GM12878 (cell line): Measurements from ENCODE around the gene LIX1L. TPM values are rescaled to one million over a fixed set of nuclear protein-coding genes. Genes with fewer than 3 reads are reported as not detected.

Source experiments
- CHD1 ChIP-seq: IDR thresholded peaks from 2 replicates; pipeline ENCODE4 v1.6.1; 2012; ENCODE audit warnings: low read depth, low read length, improper control_type of control experiment
- DPF2 ChIP-seq: fragments of 450-650 bp; IDR thresholded peaks from 2 replicates; pipeline ENCODE4 v1.6.1; 2017; ENCODE audit warnings: mild to moderate bottlenecking
- EED ChIP-seq: sonication (generic); IDR thresholded peaks from 2 replicates; pipeline ENCODE4 v1.6.1; 2016; ENCODE audit warnings: antibody characterized with exemption, low read depth
- FOXM1 ChIP-seq: IDR thresholded peaks from 2 replicates; pipeline ENCODE4 v1.6.1; 2012; ENCODE audit warnings: low read depth, mild to moderate bottlenecking, inconsistent platforms, low read length, moderate library complexity
- HCFC1 ChIP-seq: fragments of 150-350 bp; IDR thresholded peaks from 2 replicates; pipeline ENCODE4 v1.6.1; 2014; ENCODE audit warnings: low read length
- IRF4 ChIP-seq: IDR thresholded peaks from 2 replicates; pipeline ENCODE4 v1.6.1; 2011; ENCODE audit warnings: low read depth, low read length
- JUND ChIP-seq: IDR thresholded peaks from 2 replicates; pipeline ENCODE4 v1.6.1; 2012; ENCODE audit warnings: low read depth, mild to moderate bottlenecking, low read length, improper control_type of control experiment, moderate library complexity
- KAT2A ChIP-seq: conservative IDR thresholded peaks from 2 replicates; pipeline ENCODE4 v1.6.1; 2011; ENCODE audit warnings: low read depth, low read length; ENCODE audit not compliant: control insufficient read depth
- MEF2A ChIP-seq: IDR thresholded peaks from 2 replicates; pipeline ENCODE4 v1.6.1; 2011; ENCODE audit warnings: low read depth, mild to moderate bottlenecking, low read length, moderate library complexity; ENCODE audit not compliant: insufficient read depth
- MXI1 ChIP-seq: fragments of 150-350 bp; IDR thresholded peaks from 2 replicates; pipeline ENCODE4 v1.6.1; 2011; ENCODE audit warnings: low read depth, mild to moderate bottlenecking, inconsistent platforms, low read length, improper control_type of control experiment
- NR2C1 ChIP-seq: fragments of 450-650 bp; IDR thresholded peaks from 2 replicates; pipeline ENCODE4 v1.6.1; 2017; ENCODE audit warnings: antibody characterized with exemption, mild to moderate bottlenecking, moderate library complexity
- PAX8 ChIP-seq: fragments of 450-650 bp; IDR thresholded peaks from 2 replicates; pipeline ENCODE4 v1.6.1; 2017; ENCODE audit warnings: mild to moderate bottlenecking, moderate library complexity
- PBX3 ChIP-seq: IDR thresholded peaks from 2 replicates; pipeline ENCODE4 v1.6.1; 2011; ENCODE audit warnings: mild to moderate bottlenecking, low read depth, low read length, moderate library complexity; ENCODE audit not compliant: insufficient replicate concordance
- RUNX3 ChIP-seq: IDR thresholded peaks from 2 replicates; pipeline ENCODE4 v1.6.1; 2012; ENCODE audit warnings: low read length, inconsistent platforms
- SPI1 ChIP-seq: IDR thresholded peaks from 2 replicates; pipeline ENCODE4 v1.6.1; 2011; ENCODE audit warnings: low read depth, mild to moderate bottlenecking, low read length, moderate library complexity, borderline replicate concordance; ENCODE audit not compliant: insufficient read depth
- YBX1 ChIP-seq: fragments of 450-650 bp; IDR thresholded peaks from 2 replicates; pipeline ENCODE4 v1.6.1; 2016; ENCODE audit warnings: antibody characterized with exemption
- YY1 ChIP-seq: IDR thresholded peaks from 2 replicates; pipeline ENCODE4 v1.6.1; 2011; ENCODE audit warnings: low read depth, mild to moderate bottlenecking, low read length
- ZBED1 ChIP-seq: IDR thresholded peaks from 2 replicates; pipeline ENCODE4 v1.6.1; 2016; ENCODE audit warnings: borderline replicate concordance
- ZBTB40 ChIP-seq: fragments of 450-650 bp; IDR thresholded peaks from 2 replicates; pipeline ENCODE4 v1.6.1; 2016; ENCODE audit warnings: mild to moderate bottlenecking, moderate library complexity, borderline replicate concordance
- ZNF217 ChIP-seq: fragments of 450-650 bp; IDR thresholded peaks from 2 replicates; pipeline ENCODE4 v1.6.1; 2017; ENCODE audit warnings: antibody characterized with exemption, mild to moderate bottlenecking
- polyA plus RNA-seq, 11 experiments: library from polyadenylated mRNA; depleted of rRNA in 4 of 11; unstranded in 6 of 11; stranded (reverse) in 5 of 11; fragments of >200 nt; fragmentation: Nextera tagmentation in 4 of 11; fragmentation: Illumina TruSeq in 1 of 11; extraction: Ambion mirVana in 4 of 11; extraction: Trizol in 1 of 11; gene quantifications; 1 replicate in 1 of 11; 2 replicates in 10 of 11; pipeline versions ENCODE4 v1.2.1 to v1.2.3, GENCODE V29; 2011 to 2016; ENCODE audit warnings: inconsistent platforms in 2 of 11, missing spikeins in 2 of 11, low read depth in 1 of 11
- total RNA-seq, 4 experiments: library from RNA; depleted of rRNA in 3 of 4; stranded (reverse); fragments of >200 nt in 3 of 4; fragmentation: Illumina TruSeq in 1 of 4; extraction: Trizol in 1 of 4; gene quantifications; 2 replicates each; pipeline versions ENCODE4 v1.2.1 to v1.2.3, GENCODE V29; 2013 to 2021
- TF ChIP-seq, protein P1 (sequence below): IDR thresholded peaks from 2 replicates; pipeline ENCODE4 v1.6.1; 2011; ENCODE audit warnings: low read depth, mild to moderate bottlenecking, low read length, moderate library complexity, borderline replicate concordance; ENCODE audit errors: extremely low read depth
- TF ChIP-seq, protein P2 (sequence below): IDR thresholded peaks from 2 replicates; pipeline ENCODE4 v1.6.1; 2012; ENCODE audit warnings: low read depth, low read length, improper control_type of control experiment
- TF ChIP-seq, protein P3 (sequence below): fragments of 450-650 bp; IDR thresholded peaks from 2 replicates; pipeline ENCODE4 v1.6.1; 2017; ENCODE audit warnings: mild to moderate bottlenecking, low read depth, inconsistent platforms; ENCODE audit not compliant: poor library complexity, severe bottlenecking

The LIX1L gene
- total and polyA plus RNA-seq, 10 of the 15 experiments (the other 5 are each of a cell fraction or from before 2014, with no cell fraction given): 5.5 to 48.2 (median 15.3) TPM

DNA sequence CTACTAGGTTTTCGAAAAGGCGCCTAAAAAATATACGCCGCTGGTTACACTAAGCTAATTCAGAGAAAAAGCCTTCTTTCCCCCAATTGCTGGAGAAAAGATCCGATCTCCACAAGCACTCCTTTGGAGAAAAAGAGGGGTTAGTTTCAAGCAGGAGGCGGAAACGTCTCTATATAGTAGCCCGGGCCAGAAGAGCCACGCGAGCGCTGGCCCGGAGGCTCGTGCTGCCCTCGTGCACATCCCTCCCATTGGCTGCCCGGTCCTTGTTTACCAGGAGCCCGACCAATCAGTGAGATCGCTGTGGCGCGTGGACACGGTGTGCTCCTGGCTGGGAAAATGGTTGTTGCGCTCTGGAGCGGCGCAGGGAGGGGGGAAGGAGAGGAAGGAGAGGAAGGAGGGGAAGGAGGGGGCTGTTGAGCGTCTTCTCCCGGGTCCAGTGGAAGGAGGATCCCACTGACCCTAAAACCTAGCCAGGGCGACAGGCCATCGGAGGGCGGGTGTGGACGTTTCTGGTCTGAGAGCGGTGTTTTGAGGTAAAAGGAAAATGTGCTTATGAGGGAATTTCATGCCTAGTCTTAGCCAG is 38.7 kb upstream of the LIX1L start, which contains the start of gene TXNIP (continued):
- TF ChIP-seq, protein P1, sequence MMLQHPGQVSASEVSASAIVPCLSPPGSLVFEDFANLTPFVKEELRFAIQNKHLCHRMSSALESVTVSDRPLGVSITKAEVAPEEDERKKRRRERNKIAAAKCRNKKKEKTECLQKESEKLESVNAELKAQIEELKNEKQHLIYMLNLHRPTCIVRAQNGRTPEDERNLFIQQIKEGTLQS: no peak
- no peak for TF ChIP-seq DPF2
- TF ChIP-seq IRF4: 0 out of 2 replicates have a peak, but pooled peaks have one; percentile 29
- peak; percentile 93 for TF ChIP-seq EED
- TF ChIP-seq PBX3: no peak
- 0 out of 2 replicates have a peak, but pooled peaks have one; percentile 6 for TF ChIP-seq ZBTB40
- peak; percentile 93 for TF ChIP-seq ZBED1
- TF ChIP-seq PAX8: no peak
- no peak for TF ChIP-seq NR2C1
- TF ChIP-seq MXI1: peak; percentile 94
- no peak for TF ChIP-seq HCFC1
- peak; percentile 90 for TF ChIP-seq YY1
- TF ChIP-seq, protein P2, sequence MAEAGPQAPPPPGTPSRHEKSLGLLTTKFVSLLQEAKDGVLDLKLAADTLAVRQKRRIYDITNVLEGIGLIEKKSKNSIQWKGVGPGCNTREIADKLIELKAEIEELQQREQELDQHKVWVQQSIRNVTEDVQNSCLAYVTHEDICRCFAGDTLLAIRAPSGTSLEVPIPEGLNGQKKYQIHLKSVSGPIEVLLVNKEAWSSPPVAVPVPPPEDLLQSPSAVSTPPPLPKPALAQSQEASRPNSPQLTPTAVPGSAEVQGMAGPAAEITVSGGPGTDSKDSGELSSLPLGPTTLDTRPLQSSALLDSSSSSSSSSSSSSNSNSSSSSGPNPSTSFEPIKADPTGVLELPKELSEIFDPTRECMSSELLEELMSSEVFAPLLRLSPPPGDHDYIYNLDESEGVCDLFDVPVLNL: no peak
- no peak for TF ChIP-seq YBX1
- TF ChIP-seq ZNF217: no peak
- peak; percentile 81; the same call in 1 of the 2 replicates for TF ChIP-seq FOXM1
- TF ChIP-seq KAT2A: no peak
- peak; percentile 68; the same call in 1 of the 2 replicates for TF ChIP-seq RUNX3
- 0 out of 2 replicates have a peak, but pooled peaks have one; percentile 27 for TF ChIP-seq JUND
- peak; percentile 65; the same call in 1 of the 2 replicates for TF ChIP-seq CHD1
- no peak for TF ChIP-seq SPI1
- TF ChIP-seq, protein P3, sequence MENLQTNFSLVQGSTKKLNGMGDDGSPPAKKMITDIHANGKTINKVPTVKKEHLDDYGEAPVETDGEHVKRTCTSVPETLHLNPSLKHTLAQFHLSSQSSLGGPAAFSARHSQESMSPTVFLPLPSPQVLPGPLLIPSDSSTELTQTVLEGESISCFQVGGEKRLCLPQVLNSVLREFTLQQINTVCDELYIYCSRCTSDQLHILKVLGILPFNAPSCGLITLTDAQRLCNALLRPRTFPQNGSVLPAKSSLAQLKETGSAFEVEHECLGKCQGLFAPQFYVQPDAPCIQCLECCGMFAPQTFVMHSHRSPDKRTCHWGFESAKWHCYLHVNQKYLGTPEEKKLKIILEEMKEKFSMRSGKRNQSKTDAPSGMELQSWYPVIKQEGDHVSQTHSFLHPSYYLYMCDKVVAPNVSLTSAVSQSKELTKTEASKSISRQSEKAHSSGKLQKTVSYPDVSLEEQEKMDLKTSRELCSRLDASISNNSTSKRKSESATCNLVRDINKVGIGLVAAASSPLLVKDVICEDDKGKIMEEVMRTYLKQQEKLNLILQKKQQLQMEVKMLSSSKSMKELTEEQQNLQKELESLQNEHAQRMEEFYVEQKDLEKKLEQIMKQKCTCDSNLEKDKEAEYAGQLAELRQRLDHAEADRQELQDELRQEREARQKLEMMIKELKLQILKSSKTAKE: peak; percentile 46
- TF ChIP-seq MEF2A: peak; percentile 71; the same call in 1 of the 2 replicates
